HEK293 (cell line): ENCODE measurements around the gene SERINC3.
"Not testable (repeated sequence)": the region's sequence is repeated elsewhere in the genome, so short reads cannot be mapped to it uniquely, and the experiment has no call there.

ENCODE experiments used
- CTCF ChIA-PET: fragments of 350-600 bp; formaldehyde crosslinking; extraction: SDS; loops from one replicate; lab custom pipeline; 2021; ENCODE audit warnings: antibody characterized with exemption; lab: Yijun Ruan, JAX
- POLR2A ChIA-PET: fragments of 300-600 bp; formaldehyde crosslinking; extraction: SDS; loops from one replicate; lab custom pipeline; 2020; ENCODE audit warnings: antibody characterized with exemption, inconsistent platforms; lab: Yijun Ruan, JAX
- H3K27ac ChIP-seq: fragments of 200-500 bp; sonication (Bioruptor generic); 2 replicates; pipeline ENCODE4 v1.5.1; 2014; ENCODE audit warnings: low read depth, low read length, control low read depth, inconsistent platforms; ENCODE audit errors: extremely low read depth
- H3K36me3 ChIP-seq, 2 experiments: fragments of 200-500 bp in 1 of 2; sonication (Bioruptor generic) in 1 of 2; 1 replicate in 1 of 2; 2 replicates in 1 of 2; pipeline ENCODE4 v1.5.1; 2014 to 2017; ENCODE audit warnings: inconsistent platforms in 2 of 2, low read length in 2 of 2; ENCODE audit not compliant: control insufficient read depth in 2 of 2, insufficient read depth in 1 of 2
- H3K4me1 ChIP-seq: fragments of 200-500 bp; sonication (Bioruptor generic); 2 replicates; pipeline ENCODE4 v1.5.1; 2014; ENCODE audit warnings: mild to moderate bottlenecking, low read length, inconsistent platforms; ENCODE audit not compliant: control insufficient read depth, insufficient read depth
- H3K4me3 ChIP-seq: 2 replicates; pipeline ENCODE4 v1.5.1; 2011; ENCODE audit warnings: low read depth, mild to moderate bottlenecking, control low read depth, low read length, moderate library complexity
- H3K9me3 ChIP-seq: fragments of 200-500 bp; sonication (Bioruptor generic); 2 replicates; pipeline ENCODE4 v1.5.1; 2014; ENCODE audit warnings: low read depth, low read length, inconsistent platforms; ENCODE audit not compliant: control insufficient read depth, insufficient read depth
- GLI4 ChIP-seq: fragments of 450-650 bp; formaldehyde crosslinking; IDR thresholded peaks from 2 replicates; pipeline ENCODE4 v1.5.1; 2016; ENCODE audit warnings: missing biosample characterization, missing genetic modification characterization
- IKZF3 ChIP-seq: fragments of 450-650 bp; IDR thresholded peaks from 2 replicates; pipeline ENCODE4 v1.5.0; 2018; ENCODE audit warnings: missing biosample characterization, mild to moderate bottlenecking, missing genetic modification characterization, moderate library complexity
- KLF8 ChIP-seq: fragments of 450-650 bp; formaldehyde crosslinking; IDR thresholded peaks from 2 replicates; pipeline ENCODE4 v1.5.1; 2016; ENCODE audit warnings: missing biosample characterization, missing genetic modification characterization
- OVOL3 ChIP-seq: fragments of 450-650 bp; formaldehyde crosslinking; IDR thresholded peaks from 2 replicates; pipeline ENCODE4 v1.5.1; 2016; ENCODE audit warnings: missing biosample characterization, missing genetic modification characterization
- TCF7L2 ChIP-seq: IDR thresholded peaks from 2 replicates; pipeline ENCODE4 v1.6.1; 2011; ENCODE audit warnings: low read depth, mild to moderate bottlenecking, inconsistent platforms, low read length, moderate library complexity, borderline replicate concordance
- ZBTB44 ChIP-seq: fragments of 450-650 bp; IDR thresholded peaks from 2 replicates; pipeline ENCODE4 v1.5.1; 2018; ENCODE audit warnings: missing biosample characterization, mild to moderate bottlenecking, missing genetic modification characterization
- ZIC2 ChIP-seq: fragments of 450-650 bp; formaldehyde crosslinking; IDR thresholded peaks from 2 replicates; pipeline ENCODE4 v1.5.1; 2016; ENCODE audit warnings: missing biosample characterization, missing genetic modification characterization
- ZNF121 ChIP-seq: fragments of 450-650 bp; formaldehyde crosslinking; IDR thresholded peaks from 2 replicates; pipeline ENCODE4 v1.5.1; 2016; ENCODE audit warnings: missing biosample characterization, missing genetic modification characterization
- ZNF155 ChIP-seq: fragments of 450-650 bp; formaldehyde crosslinking; IDR thresholded peaks from 2 replicates; pipeline ENCODE4 v1.5.1; 2016; ENCODE audit warnings: missing biosample characterization, missing genetic modification characterization
- ZNF184 ChIP-seq: fragments of 450-650 bp; IDR thresholded peaks from 2 replicates; pipeline ENCODE4 v1.5.1; 2018; ENCODE audit warnings: missing biosample characterization, mild to moderate bottlenecking, missing genetic modification characterization
- ZNF221 ChIP-seq: fragments of 450-650 bp; formaldehyde crosslinking; IDR thresholded peaks from 2 replicates; pipeline ENCODE4 v1.5.1; 2017; ENCODE audit warnings: missing biosample characterization, missing genetic modification characterization, borderline replicate concordance
- ZNF404 ChIP-seq: fragments of 450-650 bp; formaldehyde crosslinking; IDR thresholded peaks from 2 replicates; pipeline ENCODE4 v1.5.1; 2017; ENCODE audit warnings: missing biosample characterization, missing genetic modification characterization
- ZNF426 ChIP-seq: fragments of 450-650 bp; formaldehyde crosslinking; IDR thresholded peaks from 2 replicates; pipeline ENCODE4 v1.5.1; 2017; ENCODE audit warnings: missing biosample characterization, missing genetic modification characterization, mild to moderate bottlenecking, inconsistent platforms, moderate library complexity
- ZNF518A ChIP-seq: fragments of 450-650 bp; formaldehyde crosslinking; conservative IDR thresholded peaks from 2 replicates; pipeline ENCODE4 v1.5.1; 2016; ENCODE audit warnings: low read depth, missing biosample characterization, missing genetic modification characterization
- ZNF560 ChIP-seq: fragments of 450-650 bp; formaldehyde crosslinking; IDR thresholded peaks from 2 replicates; pipeline ENCODE4 v1.5.1; 2017; ENCODE audit warnings: missing biosample characterization, missing genetic modification characterization, borderline replicate concordance
- ZNF677 ChIP-seq: fragments of 450-650 bp; IDR thresholded peaks from 2 replicates; pipeline ENCODE4 v1.5.0; 2018; ENCODE audit warnings: missing biosample characterization, mild to moderate bottlenecking, missing genetic modification characterization, moderate library complexity
- TF ChIP-seq, protein P1 (sequence below): sonication (generic); formaldehyde crosslinking; IDR thresholded peaks from 2 replicates; pipeline ENCODE4 v1.8.1; 2022; ENCODE audit warnings: mild to moderate bottlenecking, moderate library complexity, missing genetic modification reagents
- TF ChIP-seq, protein P2 (sequence below): fragments of 450-650 bp; formaldehyde crosslinking; IDR thresholded peaks from 2 replicates; pipeline ENCODE4 v1.5.1; 2016; ENCODE audit warnings: missing biosample characterization, missing genetic modification characterization

The SERINC3 gene

DNA sequence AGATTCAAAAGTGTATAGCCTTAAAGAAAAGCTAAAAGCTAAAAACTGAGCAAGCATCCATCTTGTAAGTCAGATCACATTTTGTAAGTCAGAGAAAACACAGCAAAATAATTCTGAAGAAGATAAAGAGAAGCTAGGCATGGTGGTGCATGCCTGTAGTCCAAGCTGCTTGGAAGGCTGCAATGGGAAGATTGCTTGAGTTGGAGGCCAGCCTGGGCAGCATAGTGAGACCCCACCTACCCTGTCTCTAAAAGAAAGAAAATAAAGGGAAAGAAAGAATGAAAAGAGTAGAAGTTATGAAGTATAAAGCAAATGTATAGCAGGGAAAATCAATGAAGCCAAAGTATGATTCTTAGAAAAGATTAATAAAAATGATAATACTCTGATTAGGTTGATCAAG is 40.0 kb upstream of the SERINC3 start:
- no peaks in the 10 kb centered on the region for H3K9me3 ChIP-seq
- H3K27ac ChIP-seq: no peak overlapping the region
- H3K4me1 ChIP-seq: no peaks in the 10 kb centered on the region
- no peaks in the 10 kb centered on the region for H3K36me3 ChIP-seq
- no peak overlapping the region for H3K4me3 ChIP-seq
- TF ChIP-seq ZNF560 (no peak), ZNF155 (tag by site-specific recombination) (no peak), ZNF677 (tag by site-specific recombination) (no peak), TCF7L2 (no peak), ZNF121 (tag by site-specific recombination) (peak; percentile 67), ZNF404 (tag by site-specific recombination) (no peak), KLF8 (tag by site-specific recombination) (no peak)
- TF ChIP-seq, protein P1, sequence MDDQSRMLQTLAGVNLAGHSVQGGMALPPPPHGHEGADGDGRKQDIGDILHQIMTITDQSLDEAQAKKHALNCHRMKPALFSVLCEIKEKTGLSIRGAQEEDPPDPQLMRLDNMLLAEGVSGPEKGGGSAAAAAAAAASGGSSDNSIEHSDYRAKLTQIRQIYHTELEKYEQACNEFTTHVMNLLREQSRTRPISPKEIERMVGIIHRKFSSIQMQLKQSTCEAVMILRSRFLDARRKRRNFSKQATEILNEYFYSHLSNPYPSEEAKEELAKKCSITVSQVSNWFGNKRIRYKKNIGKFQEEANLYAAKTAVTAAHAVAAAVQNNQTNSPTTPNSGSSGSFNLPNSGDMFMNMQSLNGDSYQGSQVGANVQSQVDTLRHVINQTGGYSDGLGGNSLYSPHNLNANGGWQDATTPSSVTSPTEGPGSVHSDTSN (CRISPR knock-in tag): no peak
- TF ChIP-seq, protein P2, sequence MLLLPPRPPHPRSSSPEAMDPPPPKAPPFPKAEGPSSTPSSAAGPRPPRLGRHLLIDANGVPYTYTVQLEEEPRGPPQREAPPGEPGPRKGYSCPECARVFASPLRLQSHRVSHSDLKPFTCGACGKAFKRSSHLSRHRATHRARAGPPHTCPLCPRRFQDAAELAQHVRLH (tag by site-specific recombination): no peak
- ChIA-PET POLR2A (interaction anchor here (0.6 kb wide), 1 partner anchor 43 kb away, joined by 14 read pairs; no protein-coding TSS in a partner anchor), CTCF (no interaction called here)

DNA sequence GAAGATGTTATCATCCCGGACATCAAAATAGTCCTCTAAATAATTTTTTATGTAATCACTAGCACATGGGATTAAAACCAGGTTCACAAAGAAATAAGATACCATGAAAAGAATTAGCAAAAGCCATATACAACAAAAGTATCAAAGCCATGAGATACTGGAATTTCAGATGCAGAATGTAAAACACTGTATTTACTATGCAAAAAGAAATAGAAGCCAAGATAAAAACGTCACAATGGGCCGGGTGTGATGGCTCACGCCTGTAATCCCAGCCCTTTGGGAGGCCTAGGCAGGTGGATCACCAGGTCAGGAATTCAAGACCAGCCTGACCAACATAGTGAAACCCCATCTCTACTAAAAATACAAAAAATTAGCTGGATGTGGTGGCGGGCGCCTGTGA is 38.9 kb upstream of the SERINC3 start:
- CTCF ChIA-PET: interaction anchor here (1.0 kb wide), 1 partner anchor 50 kb away, joined by 4 read pairs; no protein-coding TSS in a partner anchor

DNA sequence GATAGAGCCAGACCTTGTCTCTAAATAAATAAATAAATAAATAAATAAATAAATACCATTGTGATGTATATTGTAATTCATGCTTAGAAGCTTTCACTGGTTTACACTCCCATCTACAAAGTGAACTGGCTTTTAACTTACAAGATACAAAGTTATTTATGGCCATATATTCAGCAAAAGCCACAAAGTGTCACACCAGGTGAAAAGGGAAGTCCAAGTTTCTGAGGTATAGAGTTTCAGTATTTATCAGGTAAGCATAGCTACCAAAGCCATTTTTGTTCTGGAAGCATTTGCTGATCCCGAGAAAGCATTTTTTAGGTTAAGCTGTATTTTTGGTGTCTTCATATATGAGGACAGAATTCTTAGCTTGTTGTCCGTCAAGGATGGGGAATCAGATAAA is 38.4 kb upstream of the SERINC3 start:
- no peak overlapping the region for H3K4me3 ChIP-seq
- no peaks in the 10 kb centered on the region for H3K36me3 ChIP-seq
- ChIA-PET CTCF (interaction anchor here (1.0 to 1.2 kb wide), 2 partner anchors 50 to 188 kb away, joined by 4 read pairs; no protein-coding TSS in a partner anchor), POLR2A (no interaction called here)
- no peaks in the 10 kb centered on the region for H3K4me1 ChIP-seq
- no peaks in the 10 kb centered on the region for H3K9me3 ChIP-seq
- no peak overlapping the region for H3K27ac ChIP-seq
- TF ChIP-seq ZNF426 (tag by site-specific recombination) (peak; percentile 7; the same call in 1 of the 2 replicates), ZNF518A (tag by site-specific recombination) (no peak)
- TF ChIP-seq, all 188 proteins: peak for 1

More for the DNA sequence above, 38.9 kb upstream of the SERINC3 start:
- H3K4me3 ChIP-seq, H3K36me3 ChIP-seq, H3K4me1 ChIP-seq, POLR2A ChIA-PET, H3K9me3 ChIP-seq, H3K27ac ChIP-seq: not testable (repeated sequence)

GRCh38 chr20:44559302-44559701 is 37.4 kb upstream of the SERINC3 start:
- ChIA-PET POLR2A (no interaction called here), CTCF (interaction anchor here (1.2 kb wide), 1 partner anchor 188 kb away, joined by 4 read pairs; no protein-coding TSS in a partner anchor)
- no peaks in the 10 kb centered on the region for H3K36me3 ChIP-seq
- H3K4me3 ChIP-seq: no peak overlapping the region
- no peak overlapping the region for H3K27ac ChIP-seq
- peaks cover 4% of the 10 kb centered on the region; the same call in 1 of the 2 replicates for H3K4me1 ChIP-seq
- no peak for TF ChIP-seq GLI4 (tag by site-specific recombination)
- no peak for TF ChIP-seq ZNF184 (tag by site-specific recombination)
- no peak for TF ChIP-seq ZIC2 (tag by site-specific recombination)
- TF ChIP-seq ZNF221 (tag by site-specific recombination): no peak
- TF ChIP-seq ZBTB44: no peak
- no peak for TF ChIP-seq IKZF3
- no peak for TF ChIP-seq OVOL3 (tag by site-specific recombination)
- no peaks in the 10 kb centered on the region for H3K9me3 ChIP-seq
